Central memory CD8-positive, alpha-beta T cell (primary cell): ENCODE results near the gene TBC1D7.
"Not testable (repeated sequence)": the region's sequence is repeated elsewhere in the genome, so short reads cannot be mapped to it uniquely, and the experiment has no call there.

Experiments used
- ATAC-seq: fragments of 150-1000 bp; cut with Tn5 transposase; replicated peaks from 2 replicates; pipeline ENCODE4 v1.10.0; 2022; ENCODE audit warnings: mild to moderate bottlenecking, moderate FRiP score, moderate number of reproducible peaks; ENCODE audit not compliant: poor library complexity, severe bottlenecking; ENCODE audit errors: extremely low read depth
- DNase-seq, 2 donors: peaks; one replicate each; pipeline ENCODE4 v3.0.0; 2021; ENCODE audit warnings: low spot score in 2 of 2
- H3K27ac Mint-ChIP-seq: one replicate; pipeline ENCODE4 v1.8.0; 2022; ENCODE audit warnings: low read depth, mild to moderate bottlenecking, moderate library complexity, mixed read lengths
- H3K27me3 Mint-ChIP-seq: one replicate; pipeline ENCODE4 v1.8.0; 2022; ENCODE audit warnings: mixed read lengths
- H3K36me3 Mint-ChIP-seq: one replicate; pipeline ENCODE4 v1.8.0; 2022; ENCODE audit warnings: mild to moderate bottlenecking, moderate library complexity, mixed read lengths; ENCODE audit not compliant: insufficient read depth
- H3K4me1 Mint-ChIP-seq: one replicate; pipeline ENCODE4 v1.8.0; 2022; ENCODE audit warnings: mixed read lengths
- H3K4me3 Mint-ChIP-seq: one replicate; pipeline ENCODE4 v1.8.0; 2022; ENCODE audit warnings: mild to moderate bottlenecking, moderate library complexity, mixed read lengths
- H3K9me3 Mint-ChIP-seq: one replicate; pipeline ENCODE4 v1.8.0; 2022; ENCODE audit warnings: mixed read lengths

Gene TBC1D7

DNA sequence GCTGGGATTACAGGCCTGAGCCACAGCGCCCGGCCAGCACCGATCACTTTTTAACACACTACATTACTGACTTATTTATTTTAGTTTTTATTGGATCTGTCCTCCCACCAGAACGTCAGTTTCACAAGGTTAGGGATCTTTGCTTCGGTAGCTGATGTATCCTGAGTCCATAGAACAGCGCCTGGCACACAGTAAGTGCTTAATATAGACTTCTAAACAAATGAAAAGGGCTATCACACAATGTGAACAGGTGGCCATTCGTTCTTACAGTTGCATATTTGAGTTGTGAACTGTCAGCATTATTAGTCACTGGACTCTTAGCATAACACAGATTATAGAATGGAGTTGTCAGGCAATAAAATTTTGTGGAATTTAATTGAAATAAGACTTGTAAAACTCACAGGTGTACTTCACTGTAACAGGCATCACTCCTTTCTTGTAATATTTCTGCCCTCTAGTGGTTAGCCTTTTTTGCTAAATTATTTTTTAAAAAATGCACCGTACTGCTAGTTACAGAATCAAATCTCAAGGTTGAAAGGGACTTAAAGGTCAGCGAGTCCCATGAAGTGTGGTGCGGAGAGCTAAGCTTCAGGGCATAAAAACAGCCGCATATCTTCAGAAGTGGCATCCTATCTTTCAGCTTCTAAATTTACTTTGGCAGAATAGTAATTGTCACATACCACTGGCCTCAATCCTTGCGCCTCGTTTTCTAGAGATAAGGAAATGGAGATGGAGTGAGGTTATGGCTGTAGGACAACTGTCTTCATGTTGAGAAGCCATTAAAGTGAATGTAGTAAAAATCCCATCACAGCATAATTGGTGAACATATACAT is 3.4 kb upstream of the TBC1D7 start:
- H3K27me3 Mint-ChIP-seq = no peaks in the 10 kb centered on the region
- H3K27ac Mint-ChIP-seq = no peak overlapping the region
- peaks cover 9% of the 10 kb centered on the region for H3K36me3 Mint-ChIP-seq
- ATAC-seq (no peak), DNase-seq (no peak)
- no peaks in the 10 kb centered on the region for H3K9me3 Mint-ChIP-seq
- H3K4me3 Mint-ChIP-seq = no peak overlapping the region
- H3K4me1 Mint-ChIP-seq = peaks cover 15% of the 10 kb centered on the region

DNA sequence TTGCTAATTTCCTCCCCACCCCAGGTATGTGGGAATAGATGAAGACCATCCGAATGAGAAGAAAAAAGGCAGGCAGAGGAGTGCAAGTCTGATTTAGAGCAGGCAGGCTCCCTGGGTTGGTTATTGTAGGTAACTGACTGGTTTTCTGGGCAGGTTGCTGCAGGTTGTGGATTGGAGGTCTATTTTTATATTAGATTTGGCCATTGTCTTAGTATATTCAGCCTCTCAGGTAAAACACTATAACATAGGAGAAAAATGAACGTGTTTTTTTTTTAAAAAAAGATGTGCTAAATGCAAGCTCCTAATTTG is 492 bp upstream of the TBC1D7 start:
- Mint-ChIP-seq H3K36me3 (peaks cover 9% of the 10 kb centered on the region), H3K4me1 (peaks cover 15% of the 10 kb centered on the region), H3K27me3 (no peaks in the 10 kb centered on the region), H3K27ac (peak overlapping the region; percentile 91), H3K4me3 (peak overlapping the region; percentile 87), H3K9me3 (no peaks in the 10 kb centered on the region)
- no peak for DNase-seq
- no peak for ATAC-seq

DNA sequence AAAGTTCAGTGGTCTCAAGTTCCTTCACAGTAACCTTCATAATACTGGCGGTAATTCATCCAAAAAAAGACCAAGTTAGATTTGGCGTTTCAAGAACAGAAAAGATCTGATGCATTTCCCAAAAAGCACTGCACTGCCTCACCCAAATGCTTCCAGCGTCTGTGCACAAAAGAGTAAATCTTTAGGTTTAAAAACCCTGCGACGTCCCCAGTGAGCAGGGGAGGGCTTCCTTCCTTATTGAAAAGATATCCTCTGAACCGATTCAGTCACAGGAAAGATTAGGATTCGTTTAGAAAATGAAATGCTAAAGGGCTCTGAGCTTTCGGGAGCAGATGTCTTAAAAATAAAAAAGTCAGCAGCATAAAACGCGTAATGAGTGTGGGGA is 654 bp downstream of the TBC1D7 start:
- Mint-ChIP-seq H3K27me3 (no peaks in the 10 kb centered on the region), H3K9me3 (no peaks in the 10 kb centered on the region), H3K4me3 (peak overlapping the region; percentile 87), H3K4me1 (peaks cover 15% of the 10 kb centered on the region), H3K36me3 (peaks cover 16% of the 10 kb centered on the region), H3K27ac (peak overlapping the region; percentile 91)
- peak; percentile 7 for ATAC-seq
- no peak for DNase-seq

DNA sequence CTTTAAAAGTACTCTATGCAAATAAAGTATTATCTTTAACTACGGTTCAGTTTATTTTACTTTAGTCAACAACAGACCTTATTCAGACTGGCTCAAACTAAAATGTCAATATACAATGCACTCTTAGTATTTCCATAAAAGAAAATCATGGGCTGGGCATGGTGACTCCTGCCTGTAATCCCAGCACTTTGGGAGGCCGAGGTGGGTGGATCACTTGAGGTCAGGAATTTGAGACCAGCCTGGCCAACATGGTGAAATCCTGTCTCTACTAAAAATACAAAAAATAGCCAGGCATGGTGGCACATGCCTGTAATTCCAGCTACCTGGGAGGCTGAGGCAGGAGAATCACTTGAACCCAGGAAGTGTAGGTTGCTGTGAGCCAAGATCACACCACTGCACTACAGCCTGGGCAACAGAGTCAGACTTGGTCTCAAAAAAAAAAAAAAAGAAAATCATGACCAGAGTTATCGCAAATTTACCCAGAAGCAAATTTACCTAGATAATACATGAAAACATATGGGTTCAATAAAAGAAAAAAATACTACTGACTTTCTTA is 2.2 kb downstream of the TBC1D7 start:
- Mint-ChIP-seq H3K36me3 (peaks cover 26% of the 10 kb centered on the region), H3K4me1 (peaks cover 15% of the 10 kb centered on the region)
- not testable (repeated sequence) for DNase-seq, H3K4me3 Mint-ChIP-seq, H3K27ac Mint-ChIP-seq, ATAC-seq, H3K27me3 Mint-ChIP-seq, H3K9me3 Mint-ChIP-seq

DNA sequence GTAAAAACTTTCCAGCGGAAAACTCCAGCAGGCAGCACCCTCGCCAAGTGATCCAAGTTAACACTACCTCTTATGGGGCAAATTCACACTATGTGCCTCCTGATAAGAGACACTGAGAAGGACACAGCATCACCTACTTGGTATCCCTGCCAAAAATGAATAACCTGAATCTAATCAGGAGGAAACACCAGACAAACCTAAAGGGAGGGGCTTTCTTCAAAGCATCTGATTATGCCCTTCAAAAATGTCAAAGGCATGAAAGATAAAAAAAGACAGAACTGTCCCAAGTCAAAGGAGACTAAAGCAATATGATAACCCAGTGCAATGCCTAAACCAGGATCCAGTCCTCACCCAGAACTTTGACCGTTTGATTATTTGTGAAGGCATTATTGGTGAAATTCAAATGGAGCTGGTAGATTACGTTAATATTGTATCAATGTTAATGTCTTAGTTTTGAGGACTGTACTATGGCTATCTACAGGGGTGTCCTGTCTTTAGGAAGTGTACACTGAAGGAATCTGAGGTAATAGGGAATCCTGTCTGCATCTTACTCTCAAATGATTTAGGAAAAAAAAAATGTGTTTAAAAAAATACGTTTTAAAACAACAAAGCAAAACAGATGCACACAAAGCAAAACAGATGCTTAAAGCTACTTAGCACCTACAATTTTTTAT is 8.3 kb downstream of the TBC1D7 start:
- Mint-ChIP-seq H3K4me3 (no peak overlapping the region), H3K4me1 (no peaks in the 10 kb centered on the region), H3K36me3 (peaks cover 61% of the 10 kb centered on the region), H3K27me3 (no peaks in the 10 kb centered on the region), H3K9me3 (no peaks in the 10 kb centered on the region), H3K27ac (no peak overlapping the region)
- no peak for ATAC-seq
- no peak for DNase-seq

DNA sequence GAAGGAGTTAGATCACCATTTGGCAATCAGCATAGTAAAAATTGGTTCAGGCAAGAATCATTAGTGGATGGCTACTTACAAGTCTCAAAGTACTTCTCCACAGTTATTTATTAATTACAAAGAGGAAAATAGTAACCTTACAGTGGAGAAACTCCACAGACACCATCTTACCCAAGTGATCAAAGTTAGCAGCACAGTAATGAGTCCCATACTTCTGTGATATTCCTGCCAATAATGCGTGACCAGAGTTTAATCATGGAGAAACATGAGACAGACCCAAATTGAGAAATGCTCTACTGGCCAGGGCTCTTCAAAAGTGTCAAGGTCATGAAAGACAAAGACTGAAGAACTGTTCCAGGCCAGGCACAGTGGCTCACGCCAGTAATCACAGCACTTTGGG is 9.5 kb downstream of the TBC1D7 start:
- Mint-ChIP-seq H3K36me3 (peaks cover 67% of the 10 kb centered on the region), H3K4me1 (no peaks in the 10 kb centered on the region), H3K9me3 (no peaks in the 10 kb centered on the region), H3K27ac (no peak overlapping the region), H3K4me3 (no peak overlapping the region), H3K27me3 (no peaks in the 10 kb centered on the region)
- DNase-seq = no peak
- no peak for ATAC-seq

DNA sequence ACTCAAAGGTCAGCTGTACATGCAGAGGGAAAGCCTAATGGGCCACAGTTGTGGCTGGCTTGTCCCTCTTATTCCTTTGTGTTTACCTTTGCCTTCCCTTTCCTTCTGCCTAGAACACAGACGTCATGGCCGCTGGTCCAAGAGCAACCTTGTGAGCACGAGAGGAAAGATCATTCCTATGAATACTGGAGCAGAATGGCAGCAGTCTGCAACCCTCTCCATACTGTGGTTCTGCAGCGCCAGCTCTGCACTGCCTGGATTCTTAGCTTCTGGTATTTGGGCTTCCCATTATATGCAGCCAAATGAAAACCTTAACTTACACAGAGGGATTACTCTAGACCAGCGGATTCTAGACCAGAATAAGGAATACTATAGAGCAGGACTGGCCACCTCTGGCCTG is 12.4 kb downstream of the TBC1D7 start:
- Mint-ChIP-seq H3K27ac (no peak overlapping the region), H3K4me1 (no peaks in the 10 kb centered on the region), H3K27me3 (no peaks in the 10 kb centered on the region), H3K9me3 (no peaks in the 10 kb centered on the region), H3K4me3 (no peak overlapping the region), H3K36me3 (peaks cover 62% of the 10 kb centered on the region)
- ATAC-seq = no peak
- DNase-seq = no peak

DNA sequence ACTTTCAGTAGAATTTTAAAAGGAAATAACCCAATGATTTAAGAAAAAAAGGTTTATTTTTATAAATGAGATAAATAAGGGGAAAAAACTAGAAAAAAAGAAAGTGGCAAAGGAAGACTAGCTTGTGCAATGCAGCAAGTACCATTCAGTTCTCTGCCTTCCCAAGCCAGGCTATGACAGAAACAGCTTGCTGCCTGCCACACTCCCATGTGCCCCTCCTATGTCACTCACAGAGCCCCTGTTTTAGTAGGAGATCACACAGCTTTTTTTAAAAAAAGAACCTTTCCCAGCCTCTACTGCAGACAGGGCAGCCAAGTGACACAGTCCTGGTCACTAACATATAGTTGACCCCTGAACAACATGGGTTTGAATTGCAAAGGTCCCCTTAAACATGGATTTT is 13.5 kb downstream of the TBC1D7 start:
- DNase-seq (no peak), ATAC-seq (no peak)
- Mint-ChIP-seq H3K27me3 (no peaks in the 10 kb centered on the region), H3K9me3 (no peaks in the 10 kb centered on the region), H3K4me1 (no peaks in the 10 kb centered on the region), H3K36me3 (peaks cover 53% of the 10 kb centered on the region), H3K27ac (no peak overlapping the region), H3K4me3 (no peak overlapping the region)

DNA sequence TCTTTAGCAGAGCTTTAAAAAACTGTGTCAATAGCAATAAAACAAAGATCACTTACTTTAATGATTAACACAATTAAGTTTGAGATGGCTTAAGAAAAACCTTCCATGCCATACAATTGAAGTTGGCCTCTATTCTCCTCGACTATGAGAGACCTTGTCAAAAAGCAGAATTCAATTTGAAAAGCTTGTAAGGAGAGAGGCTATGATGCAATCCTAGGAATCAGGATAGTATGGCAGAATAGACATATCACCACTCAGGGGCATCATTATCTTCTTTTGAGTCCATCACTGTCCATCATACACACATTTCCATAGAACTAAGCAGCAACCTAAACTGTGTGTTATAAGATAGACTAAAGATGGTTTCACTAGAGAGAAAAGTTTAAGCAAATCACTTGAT is 17.2 kb downstream of the TBC1D7 start:
- Mint-ChIP-seq H3K4me1 (peaks cover 6% of the 10 kb centered on the region), H3K36me3 (peaks cover 51% of the 10 kb centered on the region), H3K27ac (no peak overlapping the region), H3K4me3 (no peak overlapping the region), H3K27me3 (no peaks in the 10 kb centered on the region), H3K9me3 (no peaks in the 10 kb centered on the region)
- DNase-seq (no peak), ATAC-seq (no peak)

DNA sequence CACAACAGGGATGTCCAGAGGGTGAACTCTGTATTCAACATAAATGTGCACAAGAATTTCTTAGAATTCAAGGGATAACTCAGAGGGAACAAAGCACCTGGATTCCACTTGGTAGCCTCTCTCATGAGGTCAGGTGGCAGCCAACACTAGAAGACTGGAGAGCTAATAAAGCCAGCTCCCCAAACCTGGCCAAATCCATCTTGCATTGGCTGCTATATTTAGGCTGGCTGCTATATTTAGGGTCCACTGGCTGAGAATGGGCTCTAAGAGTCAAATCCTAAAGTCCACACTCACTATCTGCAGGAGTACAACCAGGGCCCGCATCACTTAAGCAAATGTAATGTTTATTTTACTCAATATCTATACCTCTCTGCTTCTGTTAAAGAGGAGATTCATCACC is 20.0 kb downstream of the TBC1D7 start:
- H3K9me3 Mint-ChIP-seq = no peaks in the 10 kb centered on the region
- H3K27me3 Mint-ChIP-seq = no peaks in the 10 kb centered on the region
- peaks cover 46% of the 10 kb centered on the region for H3K36me3 Mint-ChIP-seq
- DNase-seq = no peak
- H3K4me3 Mint-ChIP-seq = no peak overlapping the region
- no peak for ATAC-seq
- no peak overlapping the region for H3K27ac Mint-ChIP-seq
- H3K4me1 Mint-ChIP-seq = peaks cover 17% of the 10 kb centered on the region

DNA sequence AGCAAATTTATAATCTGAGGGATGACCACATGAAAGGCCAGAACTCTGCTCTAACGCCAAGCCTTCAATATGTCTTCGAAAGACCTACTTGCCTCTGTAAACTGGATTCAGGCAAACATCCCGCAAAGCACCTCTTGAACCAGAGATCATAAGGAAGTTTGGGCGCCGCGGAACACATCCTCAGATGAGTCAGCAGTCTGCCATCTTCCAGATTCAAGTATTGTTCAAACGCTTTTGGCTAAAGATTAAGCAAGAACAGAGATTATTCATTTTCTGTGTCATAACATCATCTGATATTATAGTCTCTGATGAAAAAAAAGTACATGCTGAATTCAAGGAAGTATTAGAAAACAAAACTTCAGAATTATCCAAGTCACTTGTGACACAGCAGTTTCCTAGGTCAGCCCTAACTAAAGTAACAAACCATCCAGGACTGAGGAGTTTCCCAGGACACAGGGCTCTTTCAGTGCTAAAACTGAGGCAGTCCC is 20.8 kb downstream of the TBC1D7 start:
- ATAC-seq = no peak

DNA sequence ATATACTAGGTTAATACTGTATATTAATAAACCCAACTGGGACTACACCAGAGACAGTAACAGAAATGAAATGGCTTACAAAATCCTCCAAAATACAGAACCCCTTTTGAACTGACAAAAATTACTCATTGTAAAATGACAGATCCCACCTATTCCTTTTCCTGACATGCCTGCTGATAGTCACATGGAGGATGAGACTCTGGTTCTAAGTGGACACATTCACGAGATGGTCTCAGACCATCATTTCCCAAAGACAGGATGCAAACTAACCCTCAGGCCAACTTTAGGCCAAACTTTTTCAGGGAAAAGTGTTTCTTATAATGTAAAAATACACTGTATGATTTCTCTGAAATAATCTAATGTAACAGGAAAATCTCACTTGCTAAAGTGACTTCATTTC is 22.5 kb downstream of the TBC1D7 start:
- peaks cover 40% of the 10 kb centered on the region for H3K36me3 Mint-ChIP-seq
- no peak overlapping the region for H3K27ac Mint-ChIP-seq
- no peak for DNase-seq
- H3K9me3 Mint-ChIP-seq = no peaks in the 10 kb centered on the region
- H3K4me1 Mint-ChIP-seq = peaks cover 29% of the 10 kb centered on the region
- no peaks in the 10 kb centered on the region for H3K27me3 Mint-ChIP-seq
- H3K4me3 Mint-ChIP-seq = no peak overlapping the region
- ATAC-seq = no peak

More for the DNA sequence above, 20.8 kb downstream of the TBC1D7 start:
- Mint-ChIP-seq H3K4me1 (peaks cover 25% of the 10 kb centered on the region), H3K9me3 (no peaks in the 10 kb centered on the region), H3K4me3 (no peak overlapping the region), H3K27ac (no peak overlapping the region), H3K36me3 (peaks cover 47% of the 10 kb centered on the region), H3K27me3 (no peaks in the 10 kb centered on the region)
- DNase-seq = no peak

DNA sequence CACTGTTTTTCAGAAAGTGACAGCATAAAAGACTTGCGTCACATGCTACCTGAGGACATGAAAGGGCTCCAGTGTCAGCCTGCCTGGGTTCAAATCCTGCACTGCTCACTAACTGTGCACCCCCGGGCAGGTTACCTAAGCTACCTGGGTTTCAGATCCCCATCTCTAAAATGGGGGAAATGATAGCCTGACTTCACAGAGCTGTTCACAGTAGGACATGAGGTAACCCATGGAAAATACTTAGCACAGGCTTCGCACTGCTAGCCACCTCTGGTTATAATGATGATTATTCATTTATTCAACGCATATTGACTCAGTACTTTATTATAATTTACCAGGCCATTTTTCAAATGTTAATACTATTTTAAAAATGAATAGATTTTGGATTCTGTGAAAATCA is 23.0 kb downstream of the TBC1D7 start:
- ATAC-seq (no peak), DNase-seq (no peak)
- no peaks in the 10 kb centered on the region for H3K27me3 Mint-ChIP-seq
- peaks cover 29% of the 10 kb centered on the region for H3K4me1 Mint-ChIP-seq
- H3K27ac Mint-ChIP-seq = no peak overlapping the region
- H3K9me3 Mint-ChIP-seq = no peaks in the 10 kb centered on the region
- H3K4me3 Mint-ChIP-seq = no peak overlapping the region
- H3K36me3 Mint-ChIP-seq = peaks cover 38% of the 10 kb centered on the region
